Measurements from ENCODE around the gene CDK5R2.

CDK5R2 gene

GRCh38 chr2:218990052-218990451 is 30.6 kb downstream of the CDK5R2 start:
- no peak for DNase-seq

- DNase-seq: no peak
Measured at GRCh38 chr2:218990612-218991011, 31.1 kb downstream of the CDK5R2 start.

GRCh38 chr2:218991674-218992168 is 32.3 kb downstream of the CDK5R2 start:
- DNase-seq: peak; percentile 32

- DNase-seq: no peak
Measured at GRCh38 chr2:218992196-218992595, 32.7 kb downstream of the CDK5R2 start.

- DNase-seq: no peak
Measured at GRCh38 chr2:218992703-218993344, 33.4 kb downstream of the CDK5R2 start.

- no peak for DNase-seq
Measured at GRCh38 chr2:218993345-218994315, 34.2 kb downstream of the CDK5R2 start, which contains the start of gene CRYBA2. Gene CRYBA2 (minus strand): TSS chr2:218993422. CDS start chr2:218993176, 246 bp downstream.

- DNase-seq: no peak
Measured at GRCh38 chr2:218995561-218995960, 36.1 kb downstream of the CDK5R2 start.

- DNase-seq: peak; percentile 71
Measured at GRCh38 chr2:218995972-218996711, 36.7 kb downstream of the CDK5R2 start.

- no peak for DNase-seq
Measured at GRCh38 chr2:218996937-218997336, 37.5 kb downstream of the CDK5R2 start.

- DNase-seq: no peak
Measured at GRCh38 chr2:218997731-218998130, 38.3 kb downstream of the CDK5R2 start.

GRCh38 chr2:218998414-218999002 is 39.0 kb downstream of the CDK5R2 start:
- no peak for DNase-seq

GRCh38 chr2:218999021-218999880 is 39.8 kb downstream of the CDK5R2 start:
- no peak for DNase-seq

GRCh38 chr2:218999881-219000568 is 40.6 kb downstream of the CDK5R2 start:
- DNase-seq: no peak

GRCh38 chr2:219000569-219000960 is 41.1 kb downstream of the CDK5R2 start:
- DNase-seq: no peak

- DNase-seq: no peak
Measured at GRCh38 chr2:219001100-219001576, 41.7 kb downstream of the CDK5R2 start.

- no peak for DNase-seq
Measured at GRCh38 chr2:219001577-219002394, 42.3 kb downstream of the CDK5R2 start.

GRCh38 chr2:219002395-219003266 is 43.2 kb downstream of the CDK5R2 start:
- DNase-seq: no peak

- DNase-seq: no peak
Measured at GRCh38 chr2:219003267-219003634, 43.8 kb downstream of the CDK5R2 start.

- no peak for DNase-seq
Measured at GRCh38 chr2:219003979-219004378, 44.5 kb downstream of the CDK5R2 start.
